ENCODE results near the gene LRRC63. TPM values are rescaled to one million over a fixed set of nuclear protein-coding genes. Genes with fewer than 3 reads are reported as not detected.

Gene LRRC63
- total RNA-seq, 1 experiment from 2014 or later, result not detected

DNA sequence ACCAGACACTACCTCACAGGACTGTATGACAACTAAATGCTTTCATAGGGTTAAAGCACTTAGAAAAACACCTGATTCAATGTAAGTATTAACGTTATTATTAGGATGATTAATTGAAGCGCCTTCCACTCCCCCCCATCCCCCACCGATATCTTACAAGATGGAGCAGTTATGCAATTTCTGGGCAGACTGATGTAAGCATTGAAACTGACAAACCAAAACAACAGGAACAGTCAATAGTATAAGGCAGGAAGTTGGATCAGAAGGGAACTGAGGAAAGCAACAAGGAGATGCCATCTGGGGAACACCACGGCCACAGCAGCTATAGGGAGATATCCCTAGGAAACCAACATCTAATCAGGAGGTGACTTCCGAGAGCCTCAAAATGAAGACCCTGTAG, 33.6 kb upstream of the LRRC63 start:
- H3K9me3 ChIP-seq (ENCODE audit: control insufficient read depth in 1 of 2, insufficient read depth in 1 of 2, low read depth in 1 of 2, low read length in 2 of 2), result no peaks in the 10 kb centered on the region
- no peaks in the 10 kb centered on the region for H4K20me1 ChIP-seq (ENCODE audit: insufficient read depth)
- H3K27me3 ChIP-seq (ENCODE audit: insufficient read depth, low read length), result peaks cover 7% of the 10 kb centered on the region; the same call in 1 of the 2 replicates
- POLR2A ChIA-PET, result no interaction called here
- ATAC-seq, result no peak
- H3K4me1 ChIP-seq (ENCODE audit: control insufficient read depth in 1 of 2, insufficient read depth in 2 of 2, low read length in 2 of 2), result no peaks in the 10 kb centered on the region
- CTCF ChIA-PET, result no interaction called here
- no peak overlapping the region for H3K4me2 ChIP-seq (ENCODE audit: low read length)
- BruUV-seq (replicated peaks), result no TSS peak
- no peak for DNase-seq (ENCODE audit: low read depth, low spot score)
- RAD21 ChIA-PET (ENCODE audit: low non-redundant PET in 1 of 2, low total read pairs in 2 of 2, uncharacterized antibody in 2 of 2, unreplicated experiment in 2 of 2), result no interaction called here
- no peak overlapping the region for H3K4me3 ChIP-seq (replicated peaks in 1 of 2; ENCODE audit: low read depth in 1 of 2, low read length in 2 of 2)
- TF ChIP-seq YY1 (IDR thresholded peaks at IDR 0.05; ENCODE audit: extremely low read depth, insufficient replicate concordance, low read depth, low read length) (no peak), EZH2phosphoT487 (IDR thresholded peaks at IDR 0.05; ENCODE audit: borderline replicate concordance) (no peak), JUND (IDR thresholded peaks at IDR 0.05) (no peak), ZFX (IDR thresholded peaks at IDR 0.05) (no peak), POLR2AphosphoS5 (IDR thresholded peaks at IDR 0.05; ENCODE audit: low read depth, low read length) (no peak)
- TF ChIP-seq, protein P1, sequence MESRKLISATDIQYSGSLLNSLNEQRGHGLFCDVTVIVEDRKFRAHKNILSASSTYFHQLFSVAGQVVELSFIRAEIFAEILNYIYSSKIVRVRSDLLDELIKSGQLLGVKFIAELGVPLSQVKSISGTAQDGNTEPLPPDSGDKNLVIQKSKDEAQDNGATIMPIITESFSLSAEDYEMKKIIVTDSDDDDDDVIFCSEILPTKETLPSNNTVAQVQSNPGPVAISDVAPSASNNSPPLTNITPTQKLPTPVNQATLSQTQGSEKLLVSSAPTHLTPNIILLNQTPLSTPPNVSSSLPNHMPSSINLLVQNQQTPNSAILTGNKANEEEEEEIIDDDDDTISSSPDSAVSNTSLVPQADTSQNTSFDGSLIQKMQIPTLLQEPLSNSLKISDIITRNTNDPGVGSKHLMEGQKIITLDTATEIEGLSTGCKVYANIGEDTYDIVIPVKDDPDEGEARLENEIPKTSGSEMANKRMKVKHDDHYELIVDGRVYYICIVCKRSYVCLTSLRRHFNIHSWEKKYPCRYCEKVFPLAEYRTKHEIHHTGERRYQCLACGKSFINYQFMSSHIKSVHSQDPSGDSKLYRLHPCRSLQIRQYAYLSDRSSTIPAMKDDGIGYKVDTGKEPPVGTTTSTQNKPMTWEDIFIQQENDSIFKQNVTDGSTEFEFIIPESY (IDR thresholded peaks at IDR 0.05; ENCODE audit: extremely low read depth, insufficient replicate concordance, low read length), result no peak
- intact Hi-C loops (cut with micrococcal nuclease), result no loop called here
- H3K36me3 ChIP-seq (ENCODE audit: control insufficient read depth in 1 of 2, insufficient read depth in 2 of 2, low read length in 2 of 2), result no peaks in the 10 kb centered on the region
- no peaks in the 10 kb centered on the region for H3K9me2 ChIP-seq (ENCODE audit: insufficient read depth)
- no peaks in the 10 kb centered on the region for H3K79me2 ChIP-seq (ENCODE audit: insufficient read depth, low read length)
- no peak overlapping the region for H3K27ac ChIP-seq (ENCODE audit: low read depth, low read length)
- no peak overlapping the region for H2AFZ ChIP-seq (ENCODE audit: low read depth, low read length, poor library complexity, severe bottlenecking)
- no peak overlapping the region for H3K9ac ChIP-seq (ENCODE audit: low read length)

DNA sequence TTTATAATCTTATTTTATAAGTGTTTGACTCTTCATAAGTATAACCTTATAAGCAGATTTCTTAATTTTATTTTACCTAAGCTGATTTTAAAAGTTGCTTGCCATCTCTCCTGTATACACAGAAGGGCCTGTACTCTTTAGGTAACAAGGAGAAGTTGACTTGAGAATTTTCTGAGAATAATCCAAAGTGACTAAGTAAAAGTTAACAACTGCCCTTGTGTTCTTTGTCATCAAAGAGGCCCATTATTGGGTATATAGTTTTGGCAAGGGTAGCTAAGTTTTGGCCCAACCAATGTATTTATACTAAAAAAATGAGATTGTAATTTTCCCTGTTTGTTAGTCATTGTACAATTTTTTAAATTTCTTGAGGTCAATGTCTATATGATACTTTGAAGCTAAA, 32.9 kb upstream of the LRRC63 start:
- ATAC-seq, result no peak
- peaks cover 4% of the 10 kb centered on the region; the same call in 1 of the 2 replicates for H3K27me3 ChIP-seq (ENCODE audit: insufficient read depth, low read length)
- CTCF ChIA-PET, result interaction anchor here (1.2 kb wide), 1 partner anchor 18 kb away, joined by 5 read pairs; no protein-coding TSS in a partner anchor
- intact Hi-C loops (cut with micrococcal nuclease), result no loop called here
- TF ChIP-seq CEBPB (IDR thresholded peaks at IDR 0.05; ENCODE audit: low read depth) (no peak), RAD21 (IDR thresholded peaks at IDR 0.05; ENCODE audit: low read depth) (no peak), YY1 (IDR thresholded peaks at IDR 0.05; ENCODE audit: extremely low read depth, insufficient replicate concordance, low read depth, low read length) (no peak), POLR2A (IDR thresholded peaks at IDR 0.05; ENCODE audit: borderline replicate concordance, extremely low read depth, insufficient read depth, insufficient read length) (no peak), SIN3A (IDR thresholded peaks at IDR 0.05; ENCODE audit: low read depth) (no peak), SRF (IDR thresholded peaks at IDR 0.05; ENCODE audit: low read depth) (no peak)
- TF ChIP-seq, protein P2, sequence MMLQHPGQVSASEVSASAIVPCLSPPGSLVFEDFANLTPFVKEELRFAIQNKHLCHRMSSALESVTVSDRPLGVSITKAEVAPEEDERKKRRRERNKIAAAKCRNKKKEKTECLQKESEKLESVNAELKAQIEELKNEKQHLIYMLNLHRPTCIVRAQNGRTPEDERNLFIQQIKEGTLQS (IDR thresholded peaks at IDR 0.05), result no peak
- TF ChIP-seq, protein P1 (IDR thresholded peaks at IDR 0.05; ENCODE audit: extremely low read depth, insufficient replicate concordance, low read length), result no peak
- H4K20me1 ChIP-seq (ENCODE audit: insufficient read depth), result no peaks in the 10 kb centered on the region
- no peak overlapping the region for H3K9ac ChIP-seq (ENCODE audit: low read length)
- no peak overlapping the region for H3K4me3 ChIP-seq (replicated peaks in 1 of 2; ENCODE audit: low read depth in 1 of 2, low read length in 2 of 2)
- H3K36me3 ChIP-seq (ENCODE audit: control insufficient read depth in 1 of 2, insufficient read depth in 2 of 2, low read length in 2 of 2), result no peaks in the 10 kb centered on the region
- H3K79me2 ChIP-seq (ENCODE audit: insufficient read depth, low read length), result no peaks in the 10 kb centered on the region
- no peaks in the 10 kb centered on the region for H3K9me2 ChIP-seq (ENCODE audit: insufficient read depth)
- H3K4me2 ChIP-seq (ENCODE audit: low read length), result no peak overlapping the region
- no TSS peak for BruUV-seq (replicated peaks)
- POLR2A ChIA-PET, result no interaction called here
- H3K4me1 ChIP-seq (ENCODE audit: control insufficient read depth in 1 of 2, insufficient read depth in 2 of 2, low read length in 2 of 2), result no peaks in the 10 kb centered on the region
- no peak overlapping the region for H3K27ac ChIP-seq (ENCODE audit: low read depth, low read length)
- no peak overlapping the region for H2AFZ ChIP-seq (ENCODE audit: low read depth, low read length, poor library complexity, severe bottlenecking)
- no peak for DNase-seq (ENCODE audit: low read depth, low spot score)
- RAD21 ChIA-PET (ENCODE audit: low non-redundant PET in 1 of 2, low total read pairs in 2 of 2, uncharacterized antibody in 2 of 2, unreplicated experiment in 2 of 2), result no interaction called here
- no peaks in the 10 kb centered on the region for H3K9me3 ChIP-seq (ENCODE audit: control insufficient read depth in 1 of 2, insufficient read depth in 1 of 2, low read depth in 1 of 2, low read length in 2 of 2)

Measured in HCT116 (cell line).